MM.1S (cell line): Measurements from ENCODE around the gene TAS2R5.

Experiments used
- EZH2 ChIP-seq: fragments of 300-600 bp; sonication (generic); optimal IDR thresholded peaks from 2 replicates; pipeline ENCODE3; 2017; ENCODE audit warnings: low read depth, mild to moderate bottlenecking, antibody characterized with exemption, low read length, mixed read lengths
- EZH2phosphoT487 ChIP-seq: fragments of 300-600 bp; sonication (generic); IDR thresholded peaks from 2 replicates; pipeline ENCODE4 v1.6.1; 2018; ENCODE audit warnings: antibody characterized with exemption, low read length
- TF ChIP-seq, protein P1 (sequence below): fragments of 300-600 bp; sonication (generic); IDR thresholded peaks from 2 replicates; pipeline ENCODE4 v1.5.1; 2016; ENCODE audit warnings: antibody characterized with exemption, low read length, mixed read lengths

DNA sequence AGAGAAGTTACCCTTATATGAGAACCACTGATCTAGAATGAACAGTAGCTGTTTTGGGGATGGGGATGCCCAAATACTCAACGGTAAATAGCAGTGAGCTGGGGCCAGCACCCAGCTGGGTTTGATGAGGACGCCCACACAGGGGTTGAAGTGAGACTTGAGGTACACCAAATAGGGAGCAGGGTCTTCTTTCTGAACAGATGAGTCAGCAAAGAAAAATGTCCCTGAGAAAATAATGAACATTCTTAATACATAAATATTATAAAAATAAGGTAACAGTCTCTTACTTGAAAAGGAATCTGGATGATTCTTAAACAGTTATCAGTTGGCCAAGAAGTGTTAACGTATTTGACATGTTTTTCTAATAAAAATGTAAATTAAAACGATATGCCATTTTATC lies 49.2 kb downstream of the TAS2R5 start:
- TF ChIP-seq, protein P1, sequence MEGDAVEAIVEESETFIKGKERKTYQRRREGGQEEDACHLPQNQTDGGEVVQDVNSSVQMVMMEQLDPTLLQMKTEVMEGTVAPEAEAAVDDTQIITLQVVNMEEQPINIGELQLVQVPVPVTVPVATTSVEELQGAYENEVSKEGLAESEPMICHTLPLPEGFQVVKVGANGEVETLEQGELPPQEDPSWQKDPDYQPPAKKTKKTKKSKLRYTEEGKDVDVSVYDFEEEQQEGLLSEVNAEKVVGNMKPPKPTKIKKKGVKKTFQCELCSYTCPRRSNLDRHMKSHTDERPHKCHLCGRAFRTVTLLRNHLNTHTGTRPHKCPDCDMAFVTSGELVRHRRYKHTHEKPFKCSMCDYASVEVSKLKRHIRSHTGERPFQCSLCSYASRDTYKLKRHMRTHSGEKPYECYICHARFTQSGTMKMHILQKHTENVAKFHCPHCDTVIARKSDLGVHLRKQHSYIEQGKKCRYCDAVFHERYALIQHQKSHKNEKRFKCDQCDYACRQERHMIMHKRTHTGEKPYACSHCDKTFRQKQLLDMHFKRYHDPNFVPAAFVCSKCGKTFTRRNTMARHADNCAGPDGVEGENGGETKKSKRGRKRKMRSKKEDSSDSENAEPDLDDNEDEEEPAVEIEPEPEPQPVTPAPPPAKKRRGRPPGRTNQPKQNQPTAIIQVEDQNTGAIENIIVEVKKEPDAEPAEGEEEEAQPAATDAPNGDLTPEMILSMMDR = no peak
- no peak for TF ChIP-seq EZH2
- TF ChIP-seq EZH2phosphoT487 = no peak
